HG03565 (cell line): Measurements from ENCODE around the gene FAM163B.

ENCODE experiments used
- ATAC-seq: cut with Tn5 transposase; IDR thresholded peaks from one replicate; pipeline ENCODE4 v1.9.1; 2021; ENCODE audit warnings: mild to moderate bottlenecking, moderate library complexity; ENCODE audit not compliant: unreplicated experiment

FAM163B gene

DNA sequence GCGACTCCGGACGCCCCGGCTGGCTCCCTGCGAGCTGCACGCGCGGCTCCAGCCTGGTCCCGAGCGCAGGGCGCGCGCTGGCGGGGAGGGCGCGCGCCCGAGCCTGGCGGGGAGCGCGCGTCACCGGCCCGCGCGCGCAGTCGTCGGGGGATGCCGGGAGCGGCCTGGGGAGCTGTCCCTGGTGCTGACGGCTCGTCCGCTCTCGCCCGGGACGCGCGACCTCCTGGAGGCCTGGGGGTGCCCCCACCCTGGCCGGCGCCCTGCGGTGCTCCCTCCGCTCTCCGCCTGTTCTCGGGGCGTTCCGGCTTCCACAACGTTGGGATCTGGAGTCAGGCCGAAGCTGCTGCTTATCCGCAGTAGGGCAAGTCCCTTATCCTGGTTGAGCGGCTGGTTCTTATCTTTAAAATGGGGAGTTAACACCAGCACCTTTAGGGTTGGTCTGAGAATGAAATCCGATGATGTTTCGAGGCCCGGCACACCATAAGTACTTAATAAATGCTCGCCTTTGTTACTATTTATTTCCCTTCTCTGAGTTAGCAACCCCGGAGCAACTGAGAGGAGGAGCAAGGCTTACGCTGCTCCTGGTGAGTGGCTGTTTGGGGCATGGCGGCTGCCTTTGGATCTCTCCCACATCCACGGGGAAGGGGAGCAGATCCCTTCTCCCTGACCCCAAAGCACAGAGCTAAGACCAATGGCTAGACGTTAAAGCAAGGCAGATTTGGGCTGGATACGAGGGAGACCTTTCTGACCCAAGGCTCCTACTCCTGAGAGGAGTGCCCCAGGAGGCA, at the start of gene FAM163B:
FAM163B (minus strand) TSS at position 79 of the 788 bp plus-strand sequence. CDS start 29,166 bp downstream, outside the sequence.
- no peak for ATAC-seq

- no peak for ATAC-seq
Observed at GRCh38 chr9:133657120-133657661, 48.0 kb upstream of the FAM163B start.

DNA sequence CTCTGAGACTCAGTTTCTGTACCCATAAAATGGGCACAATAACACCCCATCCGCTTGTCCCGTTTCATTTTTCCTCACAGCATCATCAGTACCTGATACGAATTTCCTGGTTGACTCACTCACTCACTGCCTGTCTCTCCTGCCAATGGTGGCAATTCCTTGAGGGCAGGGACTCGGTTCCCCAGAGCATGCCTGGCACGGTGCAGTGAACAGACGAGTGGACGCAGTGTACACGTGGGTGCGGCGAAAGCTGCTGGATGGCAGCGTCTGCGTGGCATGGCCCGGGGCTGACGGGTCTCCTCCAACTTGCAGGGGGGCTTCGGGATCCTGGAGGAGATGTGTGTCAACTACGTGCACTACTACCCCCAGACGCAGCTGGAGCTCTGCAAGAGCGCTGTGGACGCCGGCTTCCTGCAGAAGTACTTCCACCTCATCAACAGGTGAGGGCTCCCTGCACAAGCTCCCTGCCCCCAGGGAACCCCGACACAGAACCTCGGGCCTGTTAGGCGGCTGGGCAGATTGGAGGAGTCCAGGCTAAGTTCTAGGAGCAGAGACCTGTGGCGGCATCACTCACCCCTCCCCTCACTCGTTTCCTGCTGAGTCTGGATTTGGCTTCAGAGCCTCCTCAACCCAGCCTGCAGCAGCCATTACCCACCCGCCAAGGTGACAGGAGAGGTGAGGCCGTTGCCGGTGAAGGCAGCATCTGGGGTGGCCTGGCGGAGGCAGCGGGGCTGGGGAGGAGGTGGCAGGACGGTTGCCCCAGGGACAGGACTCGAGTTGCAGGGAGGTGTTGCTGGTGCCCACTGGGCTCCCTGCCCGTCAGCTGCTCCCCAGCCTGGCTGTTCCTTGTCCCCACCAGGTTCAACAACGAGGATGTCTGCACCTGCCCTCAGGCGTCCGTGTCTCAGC, 47.3 kb upstream of the FAM163B start:
- no peak for ATAC-seq

DNA sequence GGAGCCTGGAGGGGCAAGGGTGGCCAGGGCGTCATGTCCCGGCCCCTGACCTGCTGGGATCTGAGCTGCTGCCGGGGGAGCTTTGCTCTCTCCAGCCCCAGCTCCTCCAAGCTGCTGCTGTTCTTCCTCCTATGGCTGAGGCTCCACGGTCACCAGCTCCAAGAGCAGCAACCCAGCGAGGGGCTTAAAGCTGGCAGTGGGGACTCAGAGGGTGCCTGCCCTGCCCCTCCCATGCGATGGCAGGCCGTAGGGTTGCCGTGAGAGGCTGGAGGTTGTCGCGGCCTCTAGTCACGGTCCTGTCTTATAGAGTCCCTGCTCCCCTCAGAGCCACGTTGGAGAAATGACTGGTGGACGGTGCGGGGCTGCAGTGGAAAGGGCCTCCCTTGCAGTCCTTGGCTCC, 46.5 kb upstream of the FAM163B start:
- no peak for ATAC-seq

DNA sequence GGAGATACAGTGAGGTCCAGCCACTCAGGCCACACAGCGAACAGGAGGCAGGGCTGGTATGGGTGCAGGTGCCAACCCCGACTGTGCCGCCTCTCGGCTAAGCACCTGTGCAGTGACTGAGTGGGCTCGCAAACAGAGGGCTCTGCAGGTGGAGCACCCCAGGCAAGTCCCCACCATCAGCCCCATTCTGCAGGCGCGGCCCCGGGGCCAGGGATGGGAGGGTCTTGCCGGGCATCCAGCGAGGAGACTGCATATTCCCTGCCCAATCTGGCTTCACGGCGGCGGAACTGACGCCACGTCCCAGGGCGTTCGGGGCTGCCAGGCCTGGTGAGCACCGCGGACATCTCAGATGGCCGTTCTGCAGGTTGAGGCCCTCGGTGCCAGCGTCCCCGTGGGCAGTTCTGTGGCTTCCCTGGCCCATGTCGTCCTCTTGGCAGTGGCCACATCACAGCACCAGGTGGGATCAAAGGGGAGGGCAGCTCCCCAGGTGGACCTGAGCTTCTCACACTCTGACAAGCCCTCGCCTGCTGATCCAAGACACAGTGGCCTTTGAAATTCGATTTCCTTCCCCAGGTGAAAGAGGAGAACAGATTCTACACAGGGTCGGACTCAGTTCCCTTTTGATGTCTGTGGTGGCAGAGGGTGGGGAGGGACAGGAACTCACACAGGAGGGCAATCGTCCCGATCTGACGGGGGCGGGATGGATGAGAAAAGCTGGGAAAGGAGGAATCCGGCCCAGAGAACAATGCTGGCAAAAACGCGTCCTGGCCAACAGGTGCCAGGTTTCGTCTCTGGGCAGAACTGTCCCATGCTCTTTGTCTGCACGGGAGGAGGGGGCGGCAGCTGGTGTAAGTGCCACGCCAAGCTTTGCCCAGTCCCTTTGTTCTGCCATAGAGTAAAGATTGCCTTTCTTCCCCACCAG, 45.8 kb upstream of the FAM163B start:
- no peak for ATAC-seq

DNA sequence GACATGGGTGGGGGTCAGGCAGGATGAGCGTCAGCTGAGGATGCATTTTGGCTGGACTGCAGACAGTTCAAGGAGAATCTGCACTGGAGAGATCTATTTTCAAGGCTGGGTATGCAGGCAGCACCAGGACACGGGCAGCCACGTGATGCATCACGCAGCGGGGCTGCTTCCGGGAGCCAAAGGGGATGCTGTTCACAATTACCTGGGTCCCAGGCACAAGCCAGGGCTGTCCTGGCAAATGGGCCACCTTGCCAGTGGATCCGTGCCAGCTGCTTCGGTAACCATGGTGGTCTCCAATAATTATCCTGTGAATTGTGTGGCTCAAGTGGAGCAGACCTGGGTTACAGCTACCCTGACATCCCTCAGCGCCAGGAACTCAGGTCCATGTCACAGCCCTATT, 44.4 kb upstream of the FAM163B start:
- no peak for ATAC-seq

GRCh38 chr9:133650026-133650425, 40.8 kb upstream of the FAM163B start:
- no peak for ATAC-seq

DNA sequence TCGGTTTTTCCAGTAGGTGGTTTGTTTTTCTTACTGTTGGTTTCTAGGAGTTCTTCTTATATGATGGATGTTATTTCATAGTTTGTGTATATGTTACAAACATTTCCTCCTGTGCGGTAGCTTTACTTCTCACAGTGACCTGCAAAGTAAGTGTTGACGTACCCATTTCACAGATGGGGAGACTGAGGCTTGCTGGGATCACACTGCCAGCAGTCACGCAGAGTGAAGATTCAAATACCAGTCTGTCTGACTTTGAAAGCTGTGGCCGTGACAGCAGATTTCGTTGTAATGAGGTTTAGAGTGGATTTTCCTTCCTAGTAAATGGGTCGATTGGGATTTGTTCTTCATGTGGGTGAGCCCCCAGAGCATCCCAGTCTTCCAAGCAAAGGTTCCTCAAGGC, 40.0 kb upstream of the FAM163B start:
- ATAC-seq, result no peak

DNA sequence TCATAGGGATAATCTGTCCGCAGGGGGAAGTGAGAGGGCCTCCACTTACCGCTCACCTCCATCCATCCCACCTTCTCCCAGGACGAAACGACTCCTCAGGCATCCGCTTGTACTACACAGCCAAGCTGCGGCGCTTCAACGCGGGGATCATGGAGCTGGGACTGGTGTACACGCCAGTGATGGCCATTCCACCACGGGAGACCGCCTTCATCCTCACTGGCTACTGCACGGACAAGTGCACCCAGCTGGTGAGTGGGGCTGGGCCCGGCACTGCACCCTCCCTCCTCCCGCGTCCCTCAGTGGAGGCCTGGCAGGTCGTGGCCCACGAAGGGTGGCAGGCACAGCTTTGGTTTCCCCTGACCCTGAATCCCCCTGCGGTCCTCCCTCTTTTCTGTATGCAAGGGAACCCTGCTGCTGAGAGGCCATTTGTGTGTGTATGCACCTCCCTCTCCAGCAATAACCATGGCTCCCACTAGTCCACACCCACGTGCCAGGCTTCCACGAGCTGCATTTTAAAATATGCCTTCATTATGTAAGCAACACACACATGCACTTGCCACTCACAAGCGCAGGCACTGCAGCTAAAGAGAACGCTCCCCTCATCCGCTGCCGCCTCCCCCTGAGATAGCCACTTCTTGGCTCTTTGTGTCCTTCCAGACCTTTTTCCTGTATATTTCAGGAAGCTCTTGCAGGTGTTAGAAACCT, 38.7 kb upstream of the FAM163B start:
- ATAC-seq, result no peak

DNA sequence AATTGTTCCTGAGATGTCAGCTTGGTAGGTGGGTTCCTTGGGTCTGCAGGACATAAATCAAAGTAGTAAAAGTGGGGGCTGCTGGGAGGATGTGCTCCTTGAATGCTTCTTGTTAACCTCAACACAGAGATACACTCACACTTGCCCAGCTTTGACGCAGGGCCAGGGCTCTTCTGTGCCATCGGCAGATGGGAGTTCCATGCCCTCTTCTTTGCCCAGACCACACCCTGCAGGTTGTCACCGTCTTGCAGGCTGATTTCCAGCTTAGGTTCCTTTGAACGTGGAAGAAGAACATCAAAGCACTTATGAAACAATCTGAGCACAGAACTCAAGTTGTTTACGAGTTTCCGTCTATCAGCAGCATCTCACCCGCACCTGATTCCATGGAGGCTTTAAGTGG, 38.0 kb upstream of the FAM163B start:
- no peak for ATAC-seq

DNA sequence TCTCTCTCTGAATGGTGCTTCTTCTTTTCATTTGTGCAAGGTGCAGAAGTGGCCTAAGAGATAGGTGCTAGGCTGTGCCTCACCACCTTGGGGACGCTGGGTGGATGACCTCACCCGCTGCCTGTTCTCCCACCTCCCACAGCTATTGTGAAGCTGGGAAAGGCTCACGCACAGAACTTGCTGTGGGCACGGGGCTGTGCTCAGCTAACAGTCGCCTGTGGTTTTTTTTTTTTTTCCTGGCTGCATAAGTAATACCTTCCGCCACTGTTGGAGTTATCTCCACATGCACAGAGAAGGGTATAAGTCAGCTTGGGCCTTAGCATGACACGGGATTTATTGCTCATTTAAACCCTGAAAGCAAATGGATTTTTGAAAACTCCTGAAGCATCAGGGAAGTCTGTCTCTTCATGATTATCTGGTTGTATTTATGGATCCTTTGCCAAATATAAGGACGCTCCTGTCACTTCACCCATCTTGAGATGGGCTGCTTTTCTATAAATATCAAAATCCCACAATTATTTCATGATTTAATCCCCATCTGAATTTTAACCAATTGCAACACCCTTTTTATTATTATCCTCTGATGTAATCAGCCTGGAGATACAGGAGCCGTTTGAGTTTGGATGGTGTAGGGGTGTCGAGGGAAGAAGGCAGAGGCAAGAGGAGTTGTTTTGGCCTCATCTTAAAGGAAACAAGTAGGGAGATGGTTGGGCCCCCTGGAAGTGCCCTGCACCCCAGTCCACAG, 36.0 kb upstream of the FAM163B start:
- no peak for ATAC-seq

GRCh38 chr9:133643978-133644760, 35.0 kb upstream of the FAM163B start:
- ATAC-seq, result no peak

- ATAC-seq, result no peak
Observed at GRCh38 chr9:133643362-133643755, 34.2 kb upstream of the FAM163B start.

- ATAC-seq, result no peak
Observed at GRCh38 chr9:133642708-133643361, 33.6 kb upstream of the FAM163B start.

DNA sequence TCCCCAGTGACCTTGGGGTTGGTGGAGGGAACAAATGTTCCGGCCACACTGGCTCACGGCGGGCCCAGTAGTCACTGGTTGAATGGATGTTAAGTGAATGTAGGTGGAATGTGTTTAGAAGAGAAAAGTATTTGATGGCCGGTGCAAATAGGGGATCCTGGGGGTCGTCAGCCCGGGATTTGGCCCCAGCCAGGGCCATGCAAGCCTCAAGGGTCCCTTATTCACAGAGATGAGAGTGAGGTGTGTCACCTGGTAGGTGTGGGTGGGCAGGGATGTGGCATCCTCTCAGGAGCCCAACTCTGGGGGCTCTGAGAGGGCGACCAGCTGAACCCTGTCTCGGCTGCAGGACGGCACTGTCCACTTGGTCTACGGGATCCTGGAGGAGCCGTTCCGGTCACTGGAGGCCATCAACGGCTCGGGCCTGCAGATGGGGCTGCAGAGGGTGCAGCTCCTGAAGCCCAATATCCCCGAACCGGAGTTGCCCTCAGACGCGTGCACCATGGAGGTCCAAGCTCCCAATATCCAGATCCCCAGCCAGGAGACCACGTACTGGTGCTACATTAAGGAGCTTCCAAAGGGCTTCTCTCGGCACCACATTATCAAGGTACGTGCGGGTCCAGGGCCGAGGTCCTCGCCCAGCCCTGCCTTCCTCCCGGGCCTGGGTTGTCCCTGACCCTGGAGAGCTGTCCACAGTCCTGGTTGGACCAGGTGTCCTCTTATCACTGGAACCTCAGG, 32.8 kb upstream of the FAM163B start:
- ATAC-seq, result no peak

GRCh38 chr9:133641396-133641655, 32.1 kb upstream of the FAM163B start:
- ATAC-seq, result no peak

- ATAC-seq, result no peak
Observed at GRCh38 chr9:133640580-133641395, 31.6 kb upstream of the FAM163B start.
